GM12878 (cell line): ENCODE measurements around the gene KCTD8. TPM values are rescaled to one million over a fixed set of nuclear protein-coding genes. Genes with fewer than 3 reads are reported as not detected.

Experiments
- ATAC-seq: fragments of 200-7000 bp; cut with Tn5 transposase; 3 replicates; pipeline ENCODE4 v1.9.1; 2020; ENCODE audit warnings: mild to moderate bottlenecking, moderate library complexity
- BruUV-seq: library from RNA; stranded (reverse); fragments of 400-500 nt; replicated peaks from 2 replicates; lab custom pipeline; 2021; lab: Mats Ljungman, UMichigan
- CTCF ChIA-PET: fragments of 300-600 bp; sonication (Branson Sonifier 250); formaldehyde crosslinking; extraction: SDS; loops from one replicate; lab custom pipeline; 2021; ENCODE audit warnings: inconsistent platforms; lab: Yijun Ruan, JAX
- POLR2A ChIA-PET: fragments of 350-600 bp; formaldehyde crosslinking; extraction: SDS; loops from one replicate; lab custom pipeline; 2021; ENCODE audit warnings: inconsistent platforms; lab: Charles Lee
- RAD21 ChIA-PET: fragments of 300-600 bp; sonication (Branson Sonifier 250); formaldehyde crosslinking; loops from one replicate; lab custom pipeline; 2023; ENCODE audit warnings: antibody characterized with exemption; ENCODE audit not compliant: unreplicated experiment; lab: Charles Lee
- SMC1A ChIA-PET: fragments of 300-600 bp; sonication (Branson Sonifier 250); formaldehyde crosslinking; loops from one replicate; lab custom pipeline; 2023; ENCODE audit not compliant: unreplicated experiment, uncharacterized antibody; lab: Charles Lee
- DNase-seq: peaks from one replicate; pipeline ENCODE4 v3.0.0-alpha.2; 2011; ENCODE audit warnings: low read depth, low spot score
- FAIRE-seq: peaks from 3 replicates; lab custom pipeline; 2011; peaks lifted over from hg19 to GRCh38; lab: Jason Lieb, UNC
- H2AFZ ChIP-seq: 2 replicates; pipeline ENCODE4 v1.6.0; 2011; ENCODE audit warnings: low read depth, low read length, control low read depth; ENCODE audit not compliant: control insufficient read depth
- H3K27ac ChIP-seq: 2 replicates; pipeline ENCODE4 v1.5.1; 2011; ENCODE audit warnings: control low read depth; ENCODE audit not compliant: control insufficient read depth, insufficient read depth
- H3K27me3 ChIP-seq, 2 experiments: replicated peaks in 1 of 2; 2 replicates each; pipeline versions ENCODE4 v1.6.0 to v1.6.1; 2011; ENCODE audit warnings: low read length in 1 of 2; ENCODE audit not compliant: control insufficient read depth in 2 of 2, insufficient read depth in 2 of 2
- H3K36me3 ChIP-seq, 2 experiments: 2 replicates each; pipeline ENCODE4 v1.5.1; 2011; ENCODE audit warnings: low read length in 1 of 2; ENCODE audit not compliant: control insufficient read depth in 2 of 2, insufficient read depth in 2 of 2
- H3K4me1 ChIP-seq: 2 replicates; pipeline ENCODE4 v1.6.1; 2011; ENCODE audit warnings: mild to moderate bottlenecking, low read length, moderate library complexity, mixed read lengths; ENCODE audit not compliant: control insufficient read depth, insufficient read depth
- H3K4me2 ChIP-seq: 2 replicates; pipeline ENCODE4 v1.6.0; 2011; ENCODE audit warnings: control low read depth; ENCODE audit not compliant: control insufficient read depth, insufficient read depth
- H3K4me3 ChIP-seq: fragments of 200-600 bp; sonication (generic); 2 replicates; pipeline ENCODE4 v1.5.1; 2016
- H3K79me2 ChIP-seq: 2 replicates; pipeline ENCODE4 v1.6.0; 2011; ENCODE audit warnings: low read length; ENCODE audit not compliant: control insufficient read depth, insufficient read depth
- H3K9ac ChIP-seq: 2 replicates; pipeline ENCODE4 v1.8.0; 2011; ENCODE audit warnings: low read length, control low read depth, mixed read lengths; ENCODE audit not compliant: control insufficient read depth, insufficient read depth
- H3K9me3 ChIP-seq: replicated peaks from 3 replicates; pipeline ENCODE4 v1.5.1; 2011; ENCODE audit warnings: mild to moderate bottlenecking, low read length; ENCODE audit not compliant: control insufficient read depth, insufficient read depth
- H4K20me1 ChIP-seq: 2 replicates; pipeline ENCODE4 v1.6.0; 2011; ENCODE audit not compliant: control insufficient read depth, insufficient read depth
- NFXL1 ChIP-seq: fragments of 450-650 bp; IDR thresholded peaks from 2 replicates; pipeline ENCODE4 v1.6.1; 2017; ENCODE audit warnings: antibody characterized with exemption, mild to moderate bottlenecking, borderline replicate concordance
- NFYB ChIP-seq: IDR thresholded peaks from 2 replicates; pipeline ENCODE4 v1.6.1; 2011; ENCODE audit warnings: low read depth, mild to moderate bottlenecking, low read length, improper control_type of control experiment, moderate library complexity; ENCODE audit not compliant: insufficient read depth
- PAX5 ChIP-seq: IDR thresholded peaks from 2 replicates; pipeline ENCODE4 v1.6.1; 2011; ENCODE audit warnings: low read depth, low read length, borderline replicate concordance
- ZNF207 ChIP-seq: fragments of 450-650 bp; IDR thresholded peaks from 2 replicates; pipeline ENCODE4 v1.6.1; 2014; ENCODE audit warnings: antibody characterized with exemption, mild to moderate bottlenecking, borderline replicate concordance
- WGBS: methylation state at CpG from one replicate; pipeline ENCODE4 v1.1.6; 2016; ENCODE audit warnings: low lambda C conversion rate; ENCODE audit not compliant: insufficient replicate concordance, insufficient coverage; ENCODE audit errors: missing lambda C conversion rate; 5-methylcytosine and 5-hydroxymethylcytosine counted together
- in situ Hi-C: fragments of 300-500 bp; cut with MboI; formaldehyde crosslinking; loops from 9 replicates; pipeline ENCODE4 v1.14.3; 2018; ENCODE audit warnings: mixed read lengths
- intact Hi-C: fragments of 100-400 bp; cut with micrococcal nuclease; formaldehyde crosslinking; loops from one replicate; pipeline ENCODE4 v1.14.2; 2022; ENCODE audit not compliant: unreplicated experiment
- polyA plus RNA-seq, 11 experiments: library from polyadenylated mRNA; depleted of rRNA in 4 of 11; unstranded in 6 of 11; stranded (reverse) in 5 of 11; fragments of >200 nt; fragmentation: Nextera tagmentation in 4 of 11; fragmentation: Illumina TruSeq in 1 of 11; extraction: Ambion mirVana in 4 of 11; extraction: Trizol in 1 of 11; gene quantifications; 1 replicate in 1 of 11; 2 replicates in 10 of 11; pipeline versions ENCODE4 v1.2.1 to v1.2.3, GENCODE V29; 2011 to 2016; ENCODE audit warnings: inconsistent platforms in 2 of 11, missing spikeins in 2 of 11, low read depth in 1 of 11
- total RNA-seq, 4 experiments: library from RNA; depleted of rRNA in 3 of 4; stranded (reverse); fragments of >200 nt in 3 of 4; fragmentation: Illumina TruSeq in 1 of 4; extraction: Trizol in 1 of 4; gene quantifications; 2 replicates each; pipeline versions ENCODE4 v1.2.1 to v1.2.3, GENCODE V29; 2013 to 2021
- TF ChIP-seq, protein P1 (sequence below), 3 experiments: IDR thresholded peaks in 2 of 3; conservative IDR thresholded peaks in 1 of 3; 2 replicates each; pipeline ENCODE4 v1.5.1; 2011; ENCODE audit warnings: low read depth in 3 of 3, low read length in 3 of 3, mild to moderate bottlenecking in 3 of 3, control low read depth in 2 of 3, moderate library complexity in 2 of 3, inconsistent platforms in 1 of 3, mixed read lengths in 1 of 3; ENCODE audit not compliant: control insufficient read depth in 2 of 3, insufficient read depth in 1 of 3; ENCODE audit errors: extremely low read depth in 1 of 3
- TF ChIP-seq, protein P2 (sequence below): fragments of 450-650 bp; IDR thresholded peaks from 2 replicates; pipeline ENCODE4 v1.6.1; 2017; ENCODE audit warnings: mild to moderate bottlenecking, moderate library complexity

Gene KCTD8
- total and polyA plus RNA-seq, 10 of the 15 experiments (the other 5 are each of a cell fraction or from before 2014, with no cell fraction given): 0.06 TPM; not detected in 9

DNA sequence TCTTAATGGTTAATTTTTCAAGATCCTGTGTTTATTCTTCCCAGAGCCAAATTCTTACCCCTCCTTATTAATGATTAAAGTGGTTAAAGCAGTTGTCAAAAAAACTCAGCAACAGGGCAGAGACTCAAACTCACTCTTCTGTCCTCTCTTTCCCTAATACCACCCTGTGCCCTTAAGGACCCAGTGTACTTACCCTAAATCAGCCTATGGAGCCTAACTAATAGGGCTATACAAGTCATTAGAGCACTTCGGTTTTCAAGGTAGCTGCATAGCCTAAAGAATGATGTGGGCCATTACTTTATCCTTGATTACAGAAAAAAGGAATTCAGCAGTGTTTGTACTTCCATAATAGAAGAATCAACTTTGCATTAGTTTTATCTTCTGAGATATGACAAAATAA lies 216.3 kb downstream of the KCTD8 start:
- ChIA-PET POLR2A (no interaction called here), CTCF (no interaction called here), SMC1A (no interaction called here), RAD21 (no interaction called here)
- in situ Hi-C loops: no loop called here
- no peaks in the 10 kb centered on the region for H4K20me1 ChIP-seq
- ATAC-seq (no peak), DNase-seq (no peak), FAIRE-seq (no peak)
- BruUV-seq: no TSS peak
- 0% methylated on average over 1 of the region's 1 CpG for WGBS
- H3K79me2 ChIP-seq: no peaks in the 10 kb centered on the region
- intact Hi-C loops: no loop called here
- H3K36me3 ChIP-seq: no peaks in the 10 kb centered on the region
- no peak overlapping the region for H2AFZ ChIP-seq
- H3K4me1 ChIP-seq: no peaks in the 10 kb centered on the region
- H3K9ac ChIP-seq: no peak overlapping the region
- no peak overlapping the region for H3K4me3 ChIP-seq
- TF ChIP-seq NFXL1 (no peak), PAX5 (no peak)
- TF ChIP-seq, protein P1, sequence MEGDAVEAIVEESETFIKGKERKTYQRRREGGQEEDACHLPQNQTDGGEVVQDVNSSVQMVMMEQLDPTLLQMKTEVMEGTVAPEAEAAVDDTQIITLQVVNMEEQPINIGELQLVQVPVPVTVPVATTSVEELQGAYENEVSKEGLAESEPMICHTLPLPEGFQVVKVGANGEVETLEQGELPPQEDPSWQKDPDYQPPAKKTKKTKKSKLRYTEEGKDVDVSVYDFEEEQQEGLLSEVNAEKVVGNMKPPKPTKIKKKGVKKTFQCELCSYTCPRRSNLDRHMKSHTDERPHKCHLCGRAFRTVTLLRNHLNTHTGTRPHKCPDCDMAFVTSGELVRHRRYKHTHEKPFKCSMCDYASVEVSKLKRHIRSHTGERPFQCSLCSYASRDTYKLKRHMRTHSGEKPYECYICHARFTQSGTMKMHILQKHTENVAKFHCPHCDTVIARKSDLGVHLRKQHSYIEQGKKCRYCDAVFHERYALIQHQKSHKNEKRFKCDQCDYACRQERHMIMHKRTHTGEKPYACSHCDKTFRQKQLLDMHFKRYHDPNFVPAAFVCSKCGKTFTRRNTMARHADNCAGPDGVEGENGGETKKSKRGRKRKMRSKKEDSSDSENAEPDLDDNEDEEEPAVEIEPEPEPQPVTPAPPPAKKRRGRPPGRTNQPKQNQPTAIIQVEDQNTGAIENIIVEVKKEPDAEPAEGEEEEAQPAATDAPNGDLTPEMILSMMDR (IDR thresholded peaks at IDR 0.05 in 2 of 3, conservative IDR thresholded peaks at IDR 0.05 in 1 of 3; ENCODE audit: control insufficient read depth in 2 of 3, extremely low read depth in 1 of 3, insufficient read depth in 1 of 3, low read depth in 3 of 3, low read length in 3 of 3): no peak
- no peak overlapping the region for H3K27ac ChIP-seq
- H3K4me2 ChIP-seq: no peak overlapping the region
- H3K9me3 ChIP-seq: no peaks in the 10 kb centered on the region
- H3K27me3 ChIP-seq: no peaks in the 10 kb centered on the region

DNA sequence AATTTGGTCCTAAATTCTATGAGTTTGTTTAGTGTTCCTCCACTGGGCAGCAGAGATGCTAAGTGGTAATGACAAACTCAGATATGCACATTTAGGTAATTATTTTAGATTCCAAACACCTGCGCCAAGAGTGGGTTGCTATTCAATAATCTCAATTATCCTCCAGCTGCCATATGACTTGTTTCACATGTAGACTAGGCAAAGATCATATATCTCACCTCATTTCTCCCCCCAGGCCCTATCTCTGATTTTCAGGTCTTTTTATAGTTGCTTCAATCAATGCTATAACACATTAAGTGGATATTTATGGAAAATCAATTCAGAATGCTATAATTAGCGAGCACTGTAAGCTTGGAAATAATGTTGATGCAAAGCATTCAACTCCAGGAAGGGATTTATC lies 217.6 kb downstream of the KCTD8 start:
- intact Hi-C loops: no loop called here
- SMC1A ChIA-PET: interaction anchor here (0.6 kb wide), 1 partner anchor 447 kb away, joined by 3 read pairs; the partner anchor contains the start of gene GUF1
- TF ChIP-seq ZNF207 (no peak), NFYB (no peak)
- TF ChIP-seq, protein P2, sequence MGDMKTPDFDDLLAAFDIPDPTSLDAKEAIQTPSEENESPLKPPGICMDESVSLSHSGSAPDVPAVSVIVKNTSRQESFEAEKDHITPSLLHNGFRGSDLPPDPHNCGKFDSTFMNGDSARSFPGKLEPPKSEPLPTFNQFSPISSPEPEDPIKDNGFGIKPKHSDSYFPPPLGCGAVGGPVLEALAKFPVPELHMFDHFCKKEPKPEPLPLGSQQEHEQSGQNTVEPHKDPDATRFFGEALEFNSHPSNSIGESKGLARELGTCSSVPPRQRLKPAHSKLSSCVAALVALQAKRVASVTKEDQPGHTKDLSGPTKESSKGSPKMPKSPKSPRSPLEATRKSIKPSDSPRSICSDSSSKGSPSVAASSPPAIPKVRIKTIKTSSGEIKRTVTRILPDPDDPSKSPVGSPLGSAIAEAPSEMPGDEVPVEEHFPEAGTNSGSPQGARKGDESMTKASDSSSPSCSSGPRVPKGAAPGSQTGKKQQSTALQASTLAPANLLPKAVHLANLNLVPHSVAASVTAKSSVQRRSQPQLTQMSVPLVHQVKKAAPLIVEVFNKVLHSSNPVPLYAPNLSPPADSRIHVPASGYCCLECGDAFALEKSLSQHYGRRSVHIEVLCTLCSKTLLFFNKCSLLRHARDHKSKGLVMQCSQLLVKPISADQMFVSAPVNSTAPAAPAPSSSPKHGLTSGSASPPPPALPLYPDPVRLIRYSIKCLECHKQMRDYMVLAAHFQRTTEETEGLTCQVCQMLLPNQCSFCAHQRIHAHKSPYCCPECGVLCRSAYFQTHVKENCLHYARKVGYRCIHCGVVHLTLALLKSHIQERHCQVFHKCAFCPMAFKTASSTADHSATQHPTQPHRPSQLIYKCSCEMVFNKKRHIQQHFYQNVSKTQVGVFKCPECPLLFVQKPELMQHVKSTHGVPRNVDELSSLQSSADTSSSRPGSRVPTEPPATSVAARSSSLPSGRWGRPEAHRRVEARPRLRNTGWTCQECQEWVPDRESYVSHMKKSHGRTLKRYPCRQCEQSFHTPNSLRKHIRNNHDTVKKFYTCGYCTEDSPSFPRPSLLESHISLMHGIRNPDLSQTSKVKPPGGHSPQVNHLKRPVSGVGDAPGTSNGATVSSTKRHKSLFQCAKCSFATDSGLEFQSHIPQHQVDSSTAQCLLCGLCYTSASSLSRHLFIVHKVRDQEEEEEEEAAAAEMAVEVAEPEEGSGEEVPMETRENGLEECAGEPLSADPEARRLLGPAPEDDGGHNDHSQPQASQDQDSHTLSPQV: no peak

More for the DNA sequence above, 217.6 kb downstream of the KCTD8 start:
- no peak overlapping the region for H3K9ac ChIP-seq
- no peak overlapping the region for H3K4me2 ChIP-seq
- RAD21 ChIA-PET: no interaction called here
- no peaks in the 10 kb centered on the region for H3K4me1 ChIP-seq
- H4K20me1 ChIP-seq: no peaks in the 10 kb centered on the region
- DNase-seq: no peak
- WGBS: 14% methylated on average over 2 of the region's 2 CpGs
- no peak overlapping the region for H3K4me3 ChIP-seq
- ATAC-seq: no peak
- no peak overlapping the region for H2AFZ ChIP-seq
- FAIRE-seq: no peak
- in situ Hi-C loops: no loop called here
- CTCF ChIA-PET: no interaction called here
- H3K9me3 ChIP-seq: no peaks in the 10 kb centered on the region
- H3K27ac ChIP-seq: no peak overlapping the region
- no peaks in the 10 kb centered on the region for H3K27me3 ChIP-seq
- no TSS peak for BruUV-seq
- POLR2A ChIA-PET: no interaction called here
- H3K79me2 ChIP-seq: no peaks in the 10 kb centered on the region
- no peaks in the 10 kb centered on the region for H3K36me3 ChIP-seq
